GM13976 (cell line): ENCODE measurements around the gene LHCGR.

ENCODE experiments used
- DNase-seq: peaks from one replicate; pipeline ENCODE4 v3.0.0; 2012; ENCODE audit warnings: low spot score
- in situ Hi-C: fragments of 300-500 bp; cut with MboI; formaldehyde crosslinking; loops from one replicate; pipeline ENCODE4 v1.12.0; 2022; ENCODE audit warnings: low sequenced_read_pairs, mixed read lengths, inconsistent platforms; ENCODE audit not compliant: unreplicated experiment
- TF ChIP-seq, protein P1 (sequence below): IDR thresholded peaks from 2 replicates; pipeline ENCODE4 v1.5.1; 2012; ENCODE audit warnings: borderline replicate concordance, mild to moderate bottlenecking; ENCODE audit not compliant: insufficient read depth; ENCODE audit errors: extremely low read depth, missing control alignments, control extremely low read depth

Gene LHCGR

GRCh38 chr2:48768669-48769068, 13.1 kb upstream of the LHCGR start:
- in situ Hi-C loops, result no loop called here
- TF ChIP-seq, protein P1, sequence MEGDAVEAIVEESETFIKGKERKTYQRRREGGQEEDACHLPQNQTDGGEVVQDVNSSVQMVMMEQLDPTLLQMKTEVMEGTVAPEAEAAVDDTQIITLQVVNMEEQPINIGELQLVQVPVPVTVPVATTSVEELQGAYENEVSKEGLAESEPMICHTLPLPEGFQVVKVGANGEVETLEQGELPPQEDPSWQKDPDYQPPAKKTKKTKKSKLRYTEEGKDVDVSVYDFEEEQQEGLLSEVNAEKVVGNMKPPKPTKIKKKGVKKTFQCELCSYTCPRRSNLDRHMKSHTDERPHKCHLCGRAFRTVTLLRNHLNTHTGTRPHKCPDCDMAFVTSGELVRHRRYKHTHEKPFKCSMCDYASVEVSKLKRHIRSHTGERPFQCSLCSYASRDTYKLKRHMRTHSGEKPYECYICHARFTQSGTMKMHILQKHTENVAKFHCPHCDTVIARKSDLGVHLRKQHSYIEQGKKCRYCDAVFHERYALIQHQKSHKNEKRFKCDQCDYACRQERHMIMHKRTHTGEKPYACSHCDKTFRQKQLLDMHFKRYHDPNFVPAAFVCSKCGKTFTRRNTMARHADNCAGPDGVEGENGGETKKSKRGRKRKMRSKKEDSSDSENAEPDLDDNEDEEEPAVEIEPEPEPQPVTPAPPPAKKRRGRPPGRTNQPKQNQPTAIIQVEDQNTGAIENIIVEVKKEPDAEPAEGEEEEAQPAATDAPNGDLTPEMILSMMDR, result no peak
- no peak for DNase-seq

DNA sequence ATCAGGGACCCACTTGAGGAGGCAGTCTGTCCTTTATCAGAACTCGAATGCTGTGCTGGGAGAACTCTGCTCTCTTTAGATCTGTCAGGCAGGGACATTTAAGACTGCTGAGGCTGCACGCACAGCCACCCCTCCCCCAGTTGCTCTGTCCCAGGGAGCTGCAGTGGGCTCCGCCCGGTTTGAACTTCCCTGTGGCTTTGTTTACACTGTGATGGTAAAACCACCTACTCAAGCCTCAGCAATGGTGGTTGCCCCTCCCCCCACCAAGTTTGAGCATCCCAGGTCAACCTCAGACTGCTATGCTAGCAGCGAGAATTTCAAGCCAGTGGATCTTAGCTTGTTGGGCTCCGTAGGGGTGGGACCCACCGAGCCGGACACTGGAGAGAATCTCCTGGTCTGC, 11.8 kb upstream of the LHCGR start:
- TF ChIP-seq, protein P1, result no peak
- no peak for DNase-seq
- in situ Hi-C loops, result no loop called here

- DNase-seq, result no peak
- in situ Hi-C loops, result no loop called here
- TF ChIP-seq, protein P1, result no peak
Observed at GRCh38 chr2:48760826-48761225, 5.3 kb upstream of the LHCGR start.

GRCh38 chr2:48759682-48760081, 4.2 kb upstream of the LHCGR start:
- TF ChIP-seq, protein P1, result no peak
- no peak for DNase-seq
- in situ Hi-C loops, result no loop called here

DNA sequence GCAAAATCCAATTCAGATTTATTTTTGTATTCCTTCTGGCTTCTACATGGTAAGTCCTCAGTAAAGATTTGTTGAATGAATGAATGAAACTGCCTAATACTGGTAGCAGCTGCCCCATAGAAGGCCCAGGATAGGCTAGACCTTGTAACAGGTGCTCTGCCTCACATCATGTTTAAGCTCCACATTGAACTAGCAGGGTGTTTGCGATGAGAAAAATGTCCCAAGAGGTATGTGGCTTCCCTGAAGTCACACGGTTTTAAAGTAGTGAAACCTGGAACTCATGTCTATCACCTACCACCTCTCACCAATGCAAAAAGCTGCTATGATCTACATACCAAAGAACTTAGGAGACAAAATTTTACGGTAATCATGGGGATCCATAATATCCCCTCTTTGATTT, 765 bp upstream of the LHCGR start:
- no peak for DNase-seq
- in situ Hi-C loops, result no loop called here
- TF ChIP-seq, protein P1, result no peak

- no peak for DNase-seq
- in situ Hi-C loops, result no loop called here
- TF ChIP-seq, protein P1, result no peak
Observed at GRCh38 chr2:48754874-48755273, 650 bp downstream of the LHCGR start.

DNA sequence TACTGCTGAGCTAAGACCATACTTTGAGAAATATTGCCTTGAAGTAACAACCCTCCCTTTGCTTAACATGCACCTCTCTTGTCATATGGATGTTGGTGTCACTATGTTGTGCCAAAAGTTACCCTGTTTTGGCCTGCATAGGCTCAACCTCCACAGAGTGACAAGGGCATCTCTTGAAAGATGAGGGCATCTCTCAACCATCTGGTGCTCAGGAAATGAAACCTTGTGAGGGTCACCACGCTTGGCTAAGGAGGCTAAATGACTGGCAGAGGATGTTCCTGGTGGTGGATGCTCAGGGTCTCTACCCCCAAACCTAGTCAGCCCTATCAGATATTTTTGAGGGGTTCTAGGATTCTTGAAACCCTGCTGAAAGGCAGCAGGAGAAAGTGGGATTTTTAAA, 2.3 kb downstream of the LHCGR start:
- TF ChIP-seq, protein P1, result no peak
- no peak for DNase-seq
- in situ Hi-C loops, result no loop called here
